Measurements from ENCODE around the gene PRKCA.
"Not testable (repeated sequence)": the region's sequence is repeated elsewhere in the genome, so short reads cannot be mapped to it uniquely, and the experiment has no call there.

The PRKCA gene

DNA sequence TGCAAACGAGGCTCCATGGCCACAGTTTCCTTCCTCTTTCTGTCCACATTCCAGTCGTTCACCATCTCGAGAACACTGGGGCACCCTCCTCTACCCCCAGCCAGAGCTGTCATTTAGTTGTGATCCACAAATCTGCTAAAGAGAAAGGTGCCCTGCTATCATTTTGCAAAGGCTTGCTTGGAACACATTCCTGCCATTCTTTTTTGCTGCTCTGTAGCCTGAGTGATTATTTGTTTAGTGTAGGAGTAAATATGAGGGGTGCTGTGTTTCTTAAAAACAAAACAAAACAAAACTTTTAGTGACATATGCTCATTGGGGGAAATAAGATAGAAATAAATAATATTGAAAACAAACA is 166.7 kb downstream of the PRKCA start:
- no peak for DNase-seq

DNA sequence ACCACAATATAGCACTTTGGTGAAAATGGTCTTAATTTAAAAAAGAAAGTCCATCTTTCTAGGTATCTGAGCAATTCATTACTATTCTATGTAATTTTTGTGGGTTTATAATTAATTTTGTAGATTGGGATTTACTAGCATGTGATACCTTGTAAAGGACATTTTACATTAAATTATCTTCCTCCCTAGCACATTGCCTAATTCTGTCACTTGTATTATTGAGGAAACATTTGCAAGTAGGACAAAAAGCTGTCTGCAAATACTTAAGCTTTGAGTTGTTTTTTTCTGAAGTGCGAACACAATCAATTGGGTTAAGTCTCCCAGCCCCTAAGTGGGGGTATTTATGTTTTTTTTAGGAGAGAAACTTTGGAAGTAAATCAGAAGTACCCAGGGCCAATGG is 167.0 kb downstream of the PRKCA start:
- no peak for DNase-seq

DNA sequence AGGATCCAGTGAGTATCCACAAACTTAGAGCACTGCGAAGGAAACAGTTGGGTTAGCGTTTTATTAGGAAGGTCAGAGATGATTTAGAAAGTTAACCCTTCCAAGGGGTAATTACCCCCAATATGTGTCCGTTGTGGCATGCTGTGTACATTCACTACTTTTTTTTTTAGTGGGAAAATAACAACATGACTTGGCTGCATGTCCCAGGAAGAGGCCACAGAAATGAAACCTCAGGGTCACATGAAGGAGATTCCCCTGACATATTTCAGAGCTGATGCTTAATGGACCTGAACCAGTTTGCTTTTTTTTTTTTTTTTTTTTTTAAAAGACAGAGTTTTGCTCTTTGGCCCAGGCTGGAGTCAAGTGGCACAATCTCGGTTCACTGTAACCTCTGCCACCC is 167.5 kb downstream of the PRKCA start:
- DNase-seq = no peak

GRCh38 chr17:66472123-66472522 is 169.7 kb downstream of the PRKCA start:
- no peak for DNase-seq

GRCh38 chr17:66474258-66474657 is 171.8 kb downstream of the PRKCA start:
- no peak for DNase-seq

DNA sequence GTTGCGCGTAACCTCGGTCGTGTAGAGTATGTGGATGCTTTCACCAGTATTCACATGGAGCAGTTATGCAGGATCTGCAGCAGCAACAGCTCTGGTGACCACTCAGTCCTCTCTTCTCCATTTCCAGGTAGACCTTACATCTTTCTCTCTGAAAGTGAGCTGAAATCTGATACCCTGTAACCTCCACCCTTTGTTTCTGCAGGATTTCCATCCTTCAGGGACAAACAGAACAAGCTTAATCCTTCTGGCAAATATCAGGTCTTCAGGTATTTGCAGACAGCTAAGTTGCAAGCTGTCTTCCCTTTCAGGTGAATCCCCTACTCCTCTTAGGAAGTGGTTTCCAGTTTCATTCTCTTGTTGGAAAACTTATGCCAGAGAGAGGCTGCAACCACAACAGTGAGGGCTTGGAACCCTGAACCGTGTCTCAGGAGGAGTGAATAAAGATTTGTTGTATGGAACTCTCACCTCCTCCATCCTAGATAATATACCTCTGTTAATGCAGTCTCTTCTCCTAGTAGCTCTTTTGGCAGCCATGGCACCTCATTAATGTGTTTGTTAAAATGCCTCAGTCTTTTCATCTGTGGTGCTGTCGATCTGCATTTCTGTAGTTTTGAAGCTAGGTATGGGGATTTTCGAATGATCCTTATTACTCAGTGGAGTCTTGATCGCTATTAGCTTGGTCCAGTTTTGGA is 172.5 kb downstream of the PRKCA start:
- no peak for DNase-seq

DNA sequence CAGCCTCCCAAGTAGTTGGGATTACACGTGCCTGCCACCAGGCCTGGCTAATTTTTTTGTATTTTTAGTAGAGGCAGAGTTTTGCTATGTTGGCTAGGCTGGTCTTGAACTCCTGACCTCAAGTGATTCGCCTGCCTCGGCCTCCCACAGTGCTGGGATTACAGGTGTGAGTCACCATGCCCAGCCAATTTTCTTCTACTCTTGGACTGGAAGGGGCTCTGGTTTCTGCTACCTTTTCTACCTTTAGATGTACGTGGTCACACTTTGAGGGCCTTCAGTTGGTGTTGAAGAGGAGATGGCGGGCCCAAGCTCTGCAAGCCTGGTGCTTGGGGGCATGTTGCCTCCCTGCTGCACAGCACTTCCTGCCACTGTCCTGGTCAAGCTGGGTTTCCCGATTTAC is 173.6 kb downstream of the PRKCA start:
- no peak for DNase-seq

DNA sequence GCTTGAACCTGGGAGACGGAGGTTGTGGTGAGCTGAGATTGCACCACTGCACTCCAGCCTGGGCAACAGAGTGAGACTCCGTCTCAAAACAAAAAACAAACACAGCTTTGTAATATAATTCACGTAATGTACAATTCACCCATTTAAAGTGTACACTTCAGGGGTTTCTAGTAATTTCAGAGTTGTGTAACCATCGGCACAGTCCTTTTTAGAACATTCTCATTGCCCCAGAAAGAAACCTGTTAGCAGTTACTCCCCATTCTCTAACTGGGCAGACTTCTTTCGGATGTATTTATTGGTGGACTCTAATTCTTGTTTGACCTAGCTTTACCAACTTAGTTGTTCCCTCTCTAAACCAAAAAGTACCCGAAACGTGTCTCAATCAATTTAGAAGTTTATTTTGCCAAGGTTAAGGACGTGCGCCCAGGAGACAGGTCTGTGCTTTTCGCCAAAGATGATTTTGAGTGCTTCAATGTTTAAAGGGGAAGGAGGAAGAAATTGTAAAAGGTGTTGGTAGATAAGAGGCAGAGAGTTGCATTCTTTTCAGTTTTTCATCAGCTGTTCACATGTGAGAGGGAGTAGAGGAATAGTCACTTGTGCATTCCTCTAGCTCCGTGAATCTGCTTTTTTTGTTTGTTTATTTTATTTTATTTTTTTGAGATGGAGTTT is 175.3 kb downstream of the PRKCA start:
- no peak for DNase-seq

DNA sequence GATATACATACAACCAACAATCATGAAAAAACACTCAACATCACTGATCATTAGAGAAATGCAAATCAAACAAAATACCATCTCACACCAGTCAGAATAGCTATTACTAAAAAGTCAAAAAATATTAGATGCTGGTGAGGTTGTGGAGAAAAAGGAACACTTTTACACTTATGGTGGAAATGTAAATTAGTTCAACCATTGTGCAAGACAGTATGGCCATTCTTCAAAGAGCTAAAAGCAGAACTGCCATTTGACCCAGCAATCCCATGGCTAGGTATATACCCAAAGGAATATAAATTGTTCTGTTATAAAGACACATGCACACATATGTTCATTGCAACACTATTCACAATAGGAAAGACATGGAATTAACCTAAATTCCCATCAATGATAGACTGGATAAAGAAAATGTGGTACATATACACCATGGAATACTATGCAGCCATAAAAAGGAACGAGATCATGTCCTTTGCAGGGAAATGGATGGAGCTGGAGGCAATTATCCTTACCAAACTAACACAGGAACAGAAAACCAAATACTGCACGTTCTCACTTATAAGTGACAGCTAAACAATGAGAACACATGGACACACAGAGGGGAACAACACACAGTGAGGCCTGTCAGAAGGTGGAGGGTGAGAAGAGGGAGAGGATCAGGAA is 176.9 kb downstream of the PRKCA start:
- DNase-seq = not testable (repeated sequence)

DNA sequence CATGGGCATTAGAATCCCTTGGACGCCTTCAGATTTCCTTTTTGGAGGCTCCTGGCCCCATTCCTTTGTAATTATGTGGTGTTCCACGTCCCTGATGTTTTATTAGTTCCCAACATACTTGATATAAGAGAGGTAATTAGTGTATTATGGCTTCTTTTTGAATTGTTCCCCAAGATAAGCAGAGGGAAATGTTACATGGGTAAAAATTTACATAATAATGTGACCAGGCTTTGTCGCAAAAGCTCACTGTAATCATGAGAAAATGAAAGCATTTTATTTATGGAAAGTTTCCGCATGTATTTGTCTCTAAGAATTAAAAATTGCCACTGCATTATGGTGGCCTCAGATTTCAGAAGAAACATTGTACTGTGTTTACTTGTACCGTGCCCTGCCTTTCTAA is 177.8 kb downstream of the PRKCA start:
- DNase-seq = no peak

DNA sequence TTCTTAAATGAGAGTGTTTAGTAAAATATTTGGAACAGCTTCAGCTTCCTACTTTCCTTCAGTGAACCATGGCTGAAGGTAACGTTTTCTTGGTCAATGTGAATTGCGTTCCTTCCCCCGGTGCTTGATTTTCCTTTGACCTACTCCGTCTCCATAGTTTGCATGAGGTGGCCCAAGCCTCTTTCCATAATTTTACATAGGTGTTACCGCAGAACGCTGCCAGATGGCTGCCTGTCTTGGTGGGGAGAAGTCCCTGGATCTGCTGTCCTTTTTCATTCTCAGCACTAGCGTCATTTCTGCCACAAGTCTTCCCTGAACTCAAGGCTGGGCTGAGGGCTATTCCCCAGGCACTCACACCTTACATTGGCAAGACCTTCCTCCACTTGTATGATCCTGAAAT is 178.4 kb downstream of the PRKCA start:
- DNase-seq = no peak

DNA sequence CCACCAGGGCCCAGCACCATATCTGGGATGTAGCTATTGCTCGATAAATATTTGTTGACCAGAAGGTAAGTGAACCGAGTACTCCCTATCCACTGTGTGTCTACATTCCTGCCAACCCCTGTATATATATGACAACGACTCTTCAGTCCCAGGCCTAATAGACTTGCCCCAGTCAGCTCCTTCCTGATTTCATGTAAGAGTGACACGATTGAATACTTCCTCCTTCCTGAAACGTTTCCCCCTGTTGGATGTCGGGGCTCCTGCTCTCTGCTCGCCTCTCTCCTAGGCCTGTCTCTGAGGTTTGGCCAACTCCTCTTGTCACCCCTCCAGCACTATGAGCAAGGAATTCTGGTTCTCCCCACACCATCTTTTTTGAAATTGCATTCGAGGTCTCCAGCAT is 178.9 kb downstream of the PRKCA start:
- no peak for DNase-seq

GRCh38 chr17:66483906-66484305 is 181.5 kb downstream of the PRKCA start:
- no peak for DNase-seq

- DNase-seq = no peak
Measured at GRCh38 chr17:66485309-66485947, 183.0 kb downstream of the PRKCA start.

GRCh38 chr17:66487121-66487520 is 184.7 kb downstream of the PRKCA start:
- DNase-seq = no peak

- no peak for DNase-seq
Measured at GRCh38 chr17:66487981-66488468, 185.6 kb downstream of the PRKCA start.

DNA sequence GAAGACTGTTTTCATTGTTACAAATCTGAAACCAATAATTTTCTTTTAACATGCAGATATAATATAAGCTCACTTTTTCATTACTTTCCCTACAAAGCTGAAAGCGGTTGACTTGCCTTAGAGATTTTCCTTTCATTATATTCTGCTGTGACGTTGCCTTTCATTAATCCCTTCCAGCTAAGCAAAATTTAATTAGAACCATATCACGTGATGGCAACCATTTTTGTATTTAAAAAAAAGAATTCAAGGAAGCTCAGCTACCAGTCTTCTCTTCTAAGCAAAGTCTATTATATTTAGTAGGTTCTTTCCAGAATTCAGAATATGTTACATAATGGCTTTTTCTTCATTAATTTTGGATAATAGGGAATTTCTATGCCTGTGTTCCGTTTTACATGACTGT is 186.5 kb downstream of the PRKCA start:
- DNase-seq = no peak

GRCh38 chr17:66489576-66489975 is 187.2 kb downstream of the PRKCA start:
- not testable (repeated sequence) for DNase-seq

GRCh38 chr17:66491213-66491612 is 188.8 kb downstream of the PRKCA start:
- DNase-seq = no peak

GRCh38 chr17:66491665-66492064 is 189.3 kb downstream of the PRKCA start:
- DNase-seq = no peak

- no peak for DNase-seq
Measured at GRCh38 chr17:66492080-66492479, 189.7 kb downstream of the PRKCA start.

GRCh38 chr17:66492561-66493005 is 190.2 kb downstream of the PRKCA start:
- no peak for DNase-seq

DNA sequence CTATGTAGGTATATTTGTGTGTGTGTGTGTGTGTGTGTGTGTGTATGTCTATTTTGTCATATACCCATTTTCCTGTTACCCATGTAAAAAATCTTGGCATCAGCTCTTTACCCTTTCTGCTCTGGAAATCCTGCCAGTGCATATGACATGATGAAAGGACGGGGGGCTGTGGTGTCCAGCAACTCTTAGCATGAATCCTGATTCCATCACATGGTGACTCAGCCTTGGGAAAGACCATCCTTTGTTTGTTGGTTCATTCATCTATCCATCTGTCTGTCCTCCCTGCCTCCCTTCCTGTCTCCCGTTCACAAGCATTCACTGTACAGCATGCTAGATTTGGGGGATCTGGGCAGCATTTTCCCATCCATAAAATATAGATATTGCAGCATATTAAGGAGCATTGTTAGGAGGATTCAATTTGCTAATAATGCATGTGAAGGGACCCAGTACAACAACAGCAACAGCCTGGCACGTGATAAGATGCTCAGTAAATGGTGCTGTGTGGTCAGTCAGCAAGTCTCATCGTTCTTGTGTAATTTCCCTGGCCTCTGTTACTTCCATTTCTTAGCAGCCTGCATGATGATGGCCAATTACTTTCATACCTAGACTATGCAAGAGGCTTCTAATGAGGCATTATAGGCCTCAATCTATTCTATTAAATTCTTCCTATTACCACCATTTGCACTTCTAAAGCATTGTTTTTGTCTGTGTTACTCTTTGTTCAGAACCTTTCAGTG is 191.0 kb downstream of the PRKCA start:
- peak; percentile 67 for DNase-seq
